HepG2 (cell line): ENCODE data around the gene ENO2. TPM values are rescaled to one million over a fixed set of nuclear protein-coding genes. Genes with fewer than 3 reads are reported as not detected.

Experiments used
- CBX5 ChIP-seq: sonication (generic); formaldehyde crosslinking; IDR thresholded peaks from 2 replicates; pipeline ENCODE4 v1.4.0; 2020; ENCODE audit warnings: missing genetic modification reagents, borderline replicate concordance
- CCDC6 ChIP-seq: sonication (generic); formaldehyde crosslinking; IDR thresholded peaks from 2 replicates; pipeline ENCODE4 v1.8.1; 2022; ENCODE audit warnings: mild to moderate bottlenecking, missing genetic modification reagents, moderate library complexity
- EED ChIP-seq: sonication (generic); formaldehyde crosslinking; IDR thresholded peaks from 2 replicates; pipeline ENCODE4 v1.5.0; 2020; ENCODE audit warnings: mild to moderate bottlenecking, missing genetic modification reagents
- GTF2F1 ChIP-seq: fragments of 150-350 bp; IDR thresholded peaks from 2 replicates; pipeline ENCODE4 v1.6.1; 2014; ENCODE audit warnings: low read length
- HDAC1 ChIP-seq: sonication (generic); formaldehyde crosslinking; IDR thresholded peaks from 2 replicates; pipeline ENCODE4 v1.5.1; 2020; ENCODE audit warnings: mild to moderate bottlenecking, missing genetic modification reagents
- HNRNPL ChIP-seq: fragments of 200-400 bp; formaldehyde crosslinking; IDR thresholded peaks from 2 replicates; pipeline ENCODE4 v1.6.1; 2017; ENCODE audit warnings: mild to moderate bottlenecking, low read depth, low read length
- KDM2A ChIP-seq: sonication (generic); formaldehyde crosslinking; IDR thresholded peaks from 2 replicates; pipeline ENCODE4 v1.4.0; 2020; ENCODE audit warnings: low read depth, missing genetic modification reagents, borderline replicate concordance
- PAF1 ChIP-seq: IDR thresholded peaks from 2 replicates; pipeline ENCODE4 v1.6.1; 2016; ENCODE audit warnings: missing genetic modification reagents, missing compliant biosample characterization
- PTBP1 ChIP-seq: fragments of 200-400 bp; formaldehyde crosslinking; IDR thresholded peaks from 2 replicates; pipeline ENCODE4 v1.6.1; 2018; ENCODE audit warnings: low read length, low read depth; ENCODE audit not compliant: poor library complexity, severe bottlenecking
- RAD21 ChIP-seq: fragments of 450-650 bp; formaldehyde crosslinking; IDR thresholded peaks from 2 replicates; pipeline ENCODE4 v1.5.0; 2020; ENCODE audit warnings: mild to moderate bottlenecking
- SMAD3 ChIP-seq: sonication (generic); formaldehyde crosslinking; IDR thresholded peaks from 2 replicates; pipeline ENCODE4 v1.4.0; 2020; ENCODE audit warnings: missing genetic modification reagents
- STAG1 ChIP-seq: sonication (generic); formaldehyde crosslinking; IDR thresholded peaks from 2 replicates; pipeline ENCODE4 v1.4.0; 2020; ENCODE audit warnings: missing genetic modification reagents
- XRCC5 ChIP-seq: fragments of 200-400 bp; formaldehyde crosslinking; optimal IDR thresholded peaks from 2 replicates; pipeline ENCODE3; 2017; ENCODE audit warnings: mild to moderate bottlenecking, low read length
- ZNF124 ChIP-seq: sonication (generic); formaldehyde crosslinking; IDR thresholded peaks from 2 replicates; pipeline ENCODE4 v1.4.0; 2020; ENCODE audit warnings: missing genetic modification reagents
- ZNF317 ChIP-seq: sonication (generic); formaldehyde crosslinking; IDR thresholded peaks from 2 replicates; pipeline ENCODE4 v1.5.0; 2020; ENCODE audit warnings: mild to moderate bottlenecking, missing genetic modification reagents
- ZNF567 ChIP-seq: sonication (generic); formaldehyde crosslinking; IDR thresholded peaks from 2 replicates; pipeline ENCODE4 v1.8.1; 2023; ENCODE audit warnings: mild to moderate bottlenecking, missing genetic modification reagents, borderline replicate concordance
- ZNF720 ChIP-seq: sonication (generic); formaldehyde crosslinking; IDR thresholded peaks from 2 replicates; pipeline ENCODE4 v1.4.0; 2020; ENCODE audit warnings: missing genetic modification reagents
- polyA plus RNA-seq, 8 experiments: library from polyadenylated mRNA; depleted of rRNA in 3 of 8; stranded (reverse) in 7 of 8; unstranded in 1 of 8; fragments of >200 nt; fragmentation: Illumina TruSeq in 4 of 8; extraction: Trizol in 4 of 8; gene quantifications; 2 replicates each; pipeline versions ENCODE4 v1.2.1 to v1.2.3, GENCODE V29; 2011 to 2016; ENCODE audit warnings: low read depth in 4 of 8, missing spikeins in 1 of 8, mixed read lengths in 1 of 8; ENCODE audit not compliant: insufficient read depth in 1 of 8
- total RNA-seq, 5 experiments: library from RNA; depleted of rRNA; stranded (reverse); fragments of >200 nt; fragmentation: Illumina TruSeq; extraction: Trizol; gene quantifications; 2 replicates each; pipeline ENCODE4 v1.2.3, GENCODE V29; 2016; ENCODE audit warnings: low read depth in 1 of 5
- TF ChIP-seq, protein P1 (sequence below): sonication (generic); formaldehyde crosslinking; IDR thresholded peaks from 2 replicates; pipeline ENCODE4 v1.4.0; 2020; ENCODE audit warnings: missing genetic modification reagents
- TF ChIP-seq, protein P2 (sequence below): sonication (generic); formaldehyde crosslinking; IDR thresholded peaks from 2 replicates; pipeline ENCODE4 v1.4.0; 2020; ENCODE audit warnings: missing genetic modification reagents, mild to moderate bottlenecking, borderline replicate concordance
- TF ChIP-seq, protein P3 (sequence below): sonication (generic); formaldehyde crosslinking; IDR thresholded peaks from 2 replicates; pipeline ENCODE4 v1.5.0; 2020; ENCODE audit warnings: mild to moderate bottlenecking, missing genetic modification reagents

ENO2 gene
- total and polyA plus RNA-seq, 2 of the 13 experiments (the other 11 are each of a cell fraction or from before 2014, with no cell fraction given) = 19.3 to 136 TPM

DNA sequence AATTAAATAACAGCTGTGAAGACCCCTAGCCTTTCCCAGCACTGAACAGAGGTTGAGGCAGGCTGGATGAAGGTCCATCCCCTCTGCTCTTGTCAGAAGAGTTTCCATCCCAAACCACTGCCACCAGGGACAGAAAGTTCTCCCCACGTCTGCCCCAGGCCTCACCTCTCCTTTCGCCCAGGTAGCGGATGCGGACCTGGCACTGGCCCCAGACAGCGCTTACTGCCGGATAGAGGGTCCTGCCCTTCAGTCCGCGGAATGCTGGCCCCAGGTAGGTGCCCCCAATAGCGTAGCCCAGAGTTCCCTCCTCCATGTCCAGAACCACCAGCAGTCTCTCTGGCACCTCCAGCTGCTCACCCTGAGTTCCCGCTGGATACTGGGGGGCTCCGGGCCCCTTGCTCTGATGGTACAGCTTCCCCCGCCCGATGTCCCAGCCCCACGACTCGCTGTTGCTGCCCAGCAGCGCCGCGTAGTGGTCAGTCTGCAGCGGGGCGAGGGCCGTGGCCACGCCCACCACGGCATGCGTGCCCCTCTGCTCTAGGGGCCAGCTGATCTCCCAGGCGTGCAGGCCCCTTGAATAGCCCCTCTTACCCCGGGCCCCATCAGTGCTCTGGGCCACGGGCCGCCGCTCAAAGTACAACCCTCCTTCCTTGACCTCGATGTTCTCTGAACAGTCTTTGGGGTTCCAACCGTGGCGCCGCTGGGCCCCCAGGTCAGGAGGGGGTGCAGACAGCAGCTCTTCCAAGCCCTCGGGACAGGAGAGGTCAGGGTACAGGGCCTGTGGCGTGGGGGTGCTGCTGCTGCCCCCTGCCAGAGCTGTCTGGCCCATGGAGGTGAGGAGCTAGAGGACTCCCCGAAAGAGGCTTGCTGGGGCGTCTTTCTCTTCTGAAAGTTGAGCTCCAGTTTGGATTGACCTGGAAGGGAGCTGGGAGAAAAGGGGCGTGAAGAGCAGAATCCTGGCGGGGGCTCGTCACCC is 42.0 kb upstream of the ENO2 start (continued):
- TF ChIP-seq, protein P1, sequence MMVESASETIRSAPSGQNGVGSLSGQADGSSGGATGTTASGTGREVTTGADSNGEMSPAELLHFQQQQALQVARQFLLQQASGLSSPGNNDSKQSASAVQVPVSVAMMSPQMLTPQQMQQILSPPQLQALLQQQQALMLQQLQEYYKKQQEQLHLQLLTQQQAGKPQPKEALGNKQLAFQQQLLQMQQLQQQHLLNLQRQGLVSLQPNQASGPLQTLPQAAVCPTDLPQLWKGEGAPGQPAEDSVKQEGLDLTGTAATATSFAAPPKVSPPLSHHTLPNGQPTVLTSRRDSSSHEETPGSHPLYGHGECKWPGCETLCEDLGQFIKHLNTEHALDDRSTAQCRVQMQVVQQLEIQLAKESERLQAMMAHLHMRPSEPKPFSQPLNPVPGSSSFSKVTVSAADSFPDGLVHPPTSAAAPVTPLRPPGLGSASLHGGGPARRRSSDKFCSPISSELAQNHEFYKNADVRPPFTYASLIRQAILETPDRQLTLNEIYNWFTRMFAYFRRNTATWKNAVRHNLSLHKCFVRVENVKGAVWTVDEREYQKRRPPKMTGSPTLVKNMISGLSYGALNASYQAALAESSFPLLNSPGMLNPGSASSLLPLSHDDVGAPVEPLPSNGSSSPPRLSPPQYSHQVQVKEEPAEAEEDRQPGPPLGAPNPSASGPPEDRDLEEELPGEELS = no peak; the same call in 1 of the 2 replicates
- TF ChIP-seq ZNF720 = no peak
- TF ChIP-seq STAG1 (CRISPR knock-in tag) = peak; percentile 70
- TF ChIP-seq RAD21 (CRISPR knock-in tag) = peak; percentile 75
- TF ChIP-seq CCDC6 (CRISPR knock-in tag) = peak; percentile 54
- TF ChIP-seq, protein P2, sequence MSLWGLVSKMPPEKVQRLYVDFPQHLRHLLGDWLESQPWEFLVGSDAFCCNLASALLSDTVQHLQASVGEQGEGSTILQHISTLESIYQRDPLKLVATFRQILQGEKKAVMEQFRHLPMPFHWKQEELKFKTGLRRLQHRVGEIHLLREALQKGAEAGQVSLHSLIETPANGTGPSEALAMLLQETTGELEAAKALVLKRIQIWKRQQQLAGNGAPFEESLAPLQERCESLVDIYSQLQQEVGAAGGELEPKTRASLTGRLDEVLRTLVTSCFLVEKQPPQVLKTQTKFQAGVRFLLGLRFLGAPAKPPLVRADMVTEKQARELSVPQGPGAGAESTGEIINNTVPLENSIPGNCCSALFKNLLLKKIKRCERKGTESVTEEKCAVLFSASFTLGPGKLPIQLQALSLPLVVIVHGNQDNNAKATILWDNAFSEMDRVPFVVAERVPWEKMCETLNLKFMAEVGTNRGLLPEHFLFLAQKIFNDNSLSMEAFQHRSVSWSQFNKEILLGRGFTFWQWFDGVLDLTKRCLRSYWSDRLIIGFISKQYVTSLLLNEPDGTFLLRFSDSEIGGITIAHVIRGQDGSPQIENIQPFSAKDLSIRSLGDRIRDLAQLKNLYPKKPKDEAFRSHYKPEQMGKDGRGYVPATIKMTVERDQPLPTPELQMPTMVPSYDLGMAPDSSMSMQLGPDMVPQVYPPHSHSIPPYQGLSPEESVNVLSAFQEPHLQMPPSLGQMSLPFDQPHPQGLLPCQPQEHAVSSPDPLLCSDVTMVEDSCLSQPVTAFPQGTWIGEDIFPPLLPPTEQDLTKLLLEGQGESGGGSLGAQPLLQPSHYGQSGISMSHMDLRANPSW (CRISPR knock-in tag) = no peak
- peak; percentile 48; the same call in 1 of the 2 replicates for TF ChIP-seq PAF1 (CRISPR knock-in tag)
- TF ChIP-seq, protein P3, sequence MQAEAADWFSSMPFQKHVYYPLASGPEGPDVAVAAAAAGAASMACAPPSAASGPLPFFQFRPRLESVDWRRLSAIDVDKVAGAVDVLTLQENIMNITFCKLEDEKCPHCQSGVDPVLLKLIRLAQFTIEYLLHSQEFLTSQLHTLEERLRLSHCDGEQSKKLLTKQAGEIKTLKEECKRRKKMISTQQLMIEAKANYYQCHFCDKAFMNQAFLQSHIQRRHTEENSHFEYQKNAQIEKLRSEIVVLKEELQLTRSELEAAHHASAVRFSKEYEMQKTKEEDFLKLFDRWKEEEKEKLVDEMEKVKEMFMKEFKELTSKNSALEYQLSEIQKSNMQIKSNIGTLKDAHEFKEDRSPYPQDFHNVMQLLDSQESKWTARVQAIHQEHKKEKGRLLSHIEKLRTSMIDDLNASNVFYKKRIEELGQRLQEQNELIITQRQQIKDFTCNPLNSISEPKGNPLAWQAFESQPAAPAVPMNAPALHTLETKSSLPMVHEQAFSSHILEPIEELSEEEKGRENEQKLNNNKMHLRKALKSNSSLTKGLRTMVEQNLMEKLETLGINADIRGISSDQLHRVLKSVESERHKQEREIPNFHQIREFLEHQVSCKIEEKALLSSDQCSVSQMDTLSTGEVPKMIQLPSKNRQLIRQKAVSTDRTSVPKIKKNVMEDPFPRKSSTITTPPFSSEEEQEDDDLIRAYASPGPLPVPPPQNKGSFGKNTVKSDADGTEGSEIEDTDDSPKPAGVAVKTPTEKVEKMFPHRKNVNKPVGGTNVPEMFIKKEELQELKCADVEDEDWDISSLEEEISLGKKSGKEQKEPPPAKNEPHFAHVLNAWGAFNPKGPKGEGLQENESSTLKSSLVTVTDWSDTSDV (CRISPR knock-in tag) = no peak
- TF ChIP-seq HNRNPL = peak; percentile 70
- no peak for TF ChIP-seq ZNF317 (CRISPR knock-in tag)
- no peak for TF ChIP-seq GTF2F1
- peak; percentile 92 for TF ChIP-seq XRCC5
- peak; percentile 85 for TF ChIP-seq PTBP1
- 0 out of 2 replicates have a peak, but pooled peaks have one; percentile 34 for TF ChIP-seq EED (CRISPR knock-in tag)
- TF ChIP-seq KDM2A (CRISPR knock-in tag) = peak; percentile 100
- 0 out of 2 replicates have a peak, but pooled peaks have one; percentile 22 for TF ChIP-seq ZNF124
- TF ChIP-seq CBX5 = peak; percentile 87; the same call in 1 of the 2 replicates
- peak; percentile 70 for TF ChIP-seq HDAC1 (CRISPR knock-in tag)
- no peak for TF ChIP-seq SMAD3 (CRISPR knock-in tag)
- TF ChIP-seq ZNF567 (CRISPR knock-in tag) = peak; percentile 65; the same call in 1 of the 2 replicates
